HepG2 (cell line): Measurements from ENCODE around the gene ZNF280A. TPM values are rescaled to one million over a fixed set of nuclear protein-coding genes. Genes with fewer than 3 reads are reported as not detected.

Source experiments
- polyA plus RNA-seq, 8 experiments: library from polyadenylated mRNA; depleted of rRNA in 3 of 8; stranded (reverse) in 7 of 8; unstranded in 1 of 8; fragments of >200 nt; fragmentation: Illumina TruSeq in 4 of 8; extraction: Trizol in 4 of 8; gene quantifications; 2 replicates each; pipeline versions ENCODE4 v1.2.1 to v1.2.3, GENCODE V29; 2011 to 2016; ENCODE audit warnings: low read depth in 4 of 8, missing spikeins in 1 of 8, mixed read lengths in 1 of 8; ENCODE audit not compliant: insufficient read depth in 1 of 8
- total RNA-seq, 5 experiments: library from RNA; depleted of rRNA; stranded (reverse); fragments of >200 nt; fragmentation: Illumina TruSeq; extraction: Trizol; gene quantifications; 2 replicates each; pipeline ENCODE4 v1.2.3, GENCODE V29; 2016; ENCODE audit warnings: low read depth in 1 of 5

The ZNF280A gene
- total and polyA plus RNA-seq, 2 of the 13 experiments (the other 11 are each of a cell fraction or from before 2014, with no cell fraction given) = 1.4 to 2.9 TPM

Other genes with a start within 250 kb of the ZNF280A start
- gene ZNF280B, start 11.5 kb downstream of the ZNF280A start, total RNA-seq (2016; rRNA removed; fragmentation: Illumina TruSeq; extraction: Trizol) = 3.7 and 6.1 TPM in 2 replicates
- gene ZNF280B, start 11.5 kb downstream of the ZNF280A start, polyA plus RNA-seq (2011; rRNA removed) = 3.3 and 3.9 TPM in 2 replicates
- gene PRAME, start 39.0 kb upstream of the ZNF280A start, total RNA-seq (2016; rRNA removed; fragmentation: Illumina TruSeq; extraction: Trizol) = 0.11 and 0.45 TPM in 2 replicates
- 0.83 and 1.1 TPM in 2 replicates for gene PRAME, start 39.0 kb upstream of the ZNF280A start, polyA plus RNA-seq (2011; rRNA removed)
- gene GGTLC2, start 124.3 kb upstream of the ZNF280A start, total RNA-seq (2016; rRNA removed; fragmentation: Illumina TruSeq; extraction: Trizol) = not detected in 2 replicates
- gene GGTLC2, start 124.3 kb upstream of the ZNF280A start, polyA plus RNA-seq (2011; rRNA removed) = not detected in 2 replicates